GM21717 (cell line): ENCODE results near the gene CMTM6.

Experiments used
- ATAC-seq: cut with Tn5 transposase; IDR thresholded peaks from one replicate; pipeline ENCODE4 v1.9.1; 2021; ENCODE audit warnings: mild to moderate bottlenecking, moderate library complexity; ENCODE audit not compliant: unreplicated experiment

Gene CMTM6

DNA sequence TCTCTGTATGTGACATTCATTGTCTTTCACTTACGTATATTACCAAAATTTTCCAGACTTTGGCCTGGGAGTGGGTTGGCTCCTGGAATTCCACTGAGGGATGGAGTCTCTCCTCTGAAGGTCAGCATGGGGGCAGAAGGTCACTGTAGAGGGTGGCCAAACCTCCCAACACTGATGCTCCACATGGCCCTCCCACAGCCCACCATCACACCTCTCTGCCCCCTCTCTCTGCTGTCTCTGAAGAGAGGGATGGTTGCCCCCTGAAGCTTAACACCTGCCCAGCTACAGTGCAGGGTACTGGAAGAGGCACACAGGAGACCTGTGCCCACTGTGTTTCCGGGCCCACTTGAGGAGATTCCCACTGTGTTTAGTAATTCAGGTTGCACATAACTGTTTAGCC, 52.2 kb downstream of the CMTM6 start:
- no peak for ATAC-seq

DNA sequence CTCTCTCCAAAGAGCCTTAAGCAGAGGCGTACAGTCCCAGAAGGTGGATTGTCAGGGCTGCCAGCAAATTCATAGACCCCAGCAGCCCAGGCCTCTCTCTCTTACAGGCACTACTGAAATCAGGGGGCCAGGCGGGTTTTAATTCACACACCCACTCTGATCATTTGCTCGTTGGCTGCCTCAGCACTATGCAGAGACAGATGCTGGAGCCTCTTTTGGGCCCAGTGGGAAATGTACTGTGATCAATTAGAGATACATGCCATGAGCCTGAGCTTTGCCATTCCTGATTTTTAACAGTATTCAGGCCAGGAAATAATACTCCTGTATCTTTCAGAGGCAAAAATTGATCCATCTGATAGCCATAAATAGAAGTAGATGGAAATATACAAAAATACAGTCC, 53.0 kb downstream of the CMTM6 start:
- ATAC-seq, result no peak

DNA sequence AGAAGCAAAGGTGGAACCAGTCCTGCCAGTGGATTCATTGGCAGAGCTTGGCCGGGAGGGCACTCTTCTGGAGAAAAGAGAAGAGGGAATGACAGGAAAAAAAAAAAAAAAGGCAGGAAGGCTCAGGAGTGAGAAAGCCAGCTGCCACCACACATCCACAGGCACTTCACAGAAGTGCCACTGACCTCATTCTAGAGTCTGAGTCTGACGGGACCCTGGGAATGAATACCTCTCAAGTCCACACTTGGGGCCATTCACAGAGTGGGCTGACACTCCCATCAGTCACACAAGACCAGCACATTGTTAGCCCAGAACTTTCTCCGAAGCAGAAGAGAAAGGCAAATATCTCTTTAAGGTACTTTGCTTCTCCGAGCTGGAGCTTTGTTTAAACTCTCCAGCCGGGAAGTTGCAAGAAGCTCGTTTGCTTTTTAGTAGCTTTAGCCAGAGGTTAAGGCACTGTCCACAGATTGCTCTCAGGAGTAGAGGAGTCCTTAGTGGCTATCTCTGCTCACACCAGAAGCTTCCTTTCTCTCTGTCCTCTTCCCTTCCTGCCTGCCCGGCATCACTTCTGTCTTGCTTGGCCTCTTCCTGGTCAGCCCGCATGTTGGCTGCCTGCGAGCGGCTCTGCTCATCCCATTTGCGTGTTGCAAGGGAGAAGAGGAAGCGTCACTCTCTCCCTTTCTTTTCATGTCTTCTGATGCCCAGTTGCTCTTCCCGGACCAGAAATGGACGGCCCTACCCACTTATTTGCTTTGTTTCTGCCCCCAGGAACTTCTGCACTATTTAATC, 53.8 kb downstream of the CMTM6 start:
- ATAC-seq, result no peak

DNA sequence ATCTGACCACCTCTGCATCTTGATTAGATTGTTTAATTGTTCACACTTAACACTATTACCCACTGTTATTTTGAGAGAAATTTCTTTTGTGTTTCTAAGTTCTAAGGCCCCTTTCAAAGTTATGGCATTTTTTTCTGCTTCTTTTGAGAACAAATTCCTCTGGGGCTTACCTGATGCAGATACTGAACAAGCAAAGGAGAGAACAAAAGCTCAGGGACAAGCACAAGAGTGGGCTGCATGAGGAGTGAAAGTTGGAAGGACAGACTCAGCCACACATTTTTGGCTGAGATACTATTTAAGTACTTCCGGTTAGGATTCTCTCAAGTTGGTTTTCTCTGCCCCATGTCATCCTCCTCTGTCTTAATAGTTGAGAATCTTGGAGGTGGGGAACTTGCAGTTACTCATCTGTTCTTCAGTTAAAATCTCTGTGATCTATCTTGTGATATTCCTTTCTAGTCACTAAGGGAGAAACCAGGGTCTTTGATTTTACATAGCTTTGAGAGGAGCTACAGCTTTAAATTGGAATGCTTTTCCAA, 54.7 kb downstream of the CMTM6 start:
- ATAC-seq, result no peak

DNA sequence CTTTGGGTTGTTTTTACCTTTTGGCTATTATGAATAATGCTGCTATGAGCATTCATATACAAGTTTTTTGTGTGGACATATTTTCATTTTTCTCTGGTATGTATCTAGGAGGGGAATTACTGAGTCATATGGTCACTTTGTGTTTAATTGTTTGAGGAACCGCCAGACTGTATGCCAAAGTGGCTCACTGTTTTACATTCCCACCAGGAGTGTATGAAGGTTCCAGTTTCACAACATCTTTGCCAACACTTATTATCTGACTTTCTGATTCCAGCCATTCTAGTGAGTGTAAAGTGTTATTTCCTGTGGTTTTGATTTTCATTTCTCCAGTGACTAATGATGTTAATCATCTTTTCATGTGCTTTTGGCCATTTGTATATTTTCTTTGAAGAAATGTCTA, 59.2 kb downstream of the CMTM6 start:
- no peak for ATAC-seq

DNA sequence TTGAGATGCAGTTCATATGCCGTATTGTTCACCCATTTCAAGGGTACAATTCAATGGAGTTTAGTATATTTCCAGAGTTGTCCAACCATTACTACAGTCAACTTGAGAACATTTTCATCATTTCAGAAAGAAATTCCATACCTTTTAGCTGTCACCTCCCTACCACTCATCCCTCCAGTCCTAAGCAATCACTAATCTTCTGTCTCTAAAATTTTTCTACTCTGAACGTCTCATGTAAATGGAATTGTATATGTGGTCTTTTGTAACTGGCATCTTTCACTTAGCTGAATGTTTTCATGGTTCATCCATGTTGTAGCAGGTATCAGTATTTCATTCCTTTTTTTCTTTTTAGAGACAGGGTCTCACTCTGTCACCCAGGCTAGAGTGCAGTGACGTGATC, 59.9 kb downstream of the CMTM6 start:
- ATAC-seq, result no peak

DNA sequence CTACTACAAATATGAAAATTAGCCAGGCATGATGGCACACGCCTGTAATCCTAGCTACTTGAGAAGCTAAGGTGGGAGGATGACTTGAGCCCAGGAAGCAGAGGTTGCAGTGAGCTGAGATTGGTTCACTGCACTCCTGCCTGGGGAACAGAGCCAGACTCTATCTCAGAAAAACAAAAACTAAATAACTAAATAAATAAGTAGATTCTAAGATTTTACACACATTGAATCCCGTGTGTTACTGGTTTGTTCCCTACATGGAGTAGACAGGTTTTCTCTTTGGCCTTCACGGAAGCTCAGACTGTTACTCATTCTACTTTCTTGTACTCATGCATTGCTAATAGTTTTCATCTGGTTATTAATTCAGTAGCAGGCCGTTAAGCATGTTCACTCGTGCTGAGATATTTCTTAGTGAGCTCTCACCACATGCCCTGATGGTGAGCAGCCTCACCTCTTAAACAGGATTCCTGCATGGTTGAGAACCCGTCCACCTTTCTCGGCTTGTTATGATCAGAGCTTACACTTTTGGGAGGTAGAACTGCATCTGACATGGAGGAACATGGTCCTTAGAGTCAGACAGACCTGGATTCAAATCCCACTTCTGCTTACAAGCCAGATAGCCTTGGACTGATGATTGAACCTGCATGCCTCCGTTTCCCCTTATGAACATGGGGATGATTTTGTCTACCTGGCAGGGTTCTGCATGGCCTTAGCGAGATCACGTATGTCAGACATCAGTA, 61.9 kb downstream of the CMTM6 start:
- no peak for ATAC-seq

DNA sequence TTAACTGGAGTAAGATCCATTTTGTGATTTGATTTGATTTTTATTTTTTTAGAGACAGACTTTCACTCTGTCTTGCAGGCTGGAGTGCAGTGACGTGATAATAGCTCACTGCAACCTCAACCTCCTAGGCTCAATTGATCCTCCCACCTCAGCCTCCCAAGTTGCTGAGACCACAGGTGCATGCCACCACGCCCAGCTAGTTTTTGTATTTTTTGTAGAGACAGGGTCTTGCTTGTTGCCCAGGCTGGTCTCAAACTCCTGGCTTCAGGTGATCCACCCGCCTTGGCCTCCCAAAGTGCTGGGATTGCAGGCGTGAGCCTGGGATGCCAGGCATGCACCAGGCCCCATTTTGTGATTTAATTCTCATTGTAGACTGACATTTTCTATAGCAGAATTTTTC, 63.2 kb downstream of the CMTM6 start:
- ATAC-seq, result peak; percentile 12

DNA sequence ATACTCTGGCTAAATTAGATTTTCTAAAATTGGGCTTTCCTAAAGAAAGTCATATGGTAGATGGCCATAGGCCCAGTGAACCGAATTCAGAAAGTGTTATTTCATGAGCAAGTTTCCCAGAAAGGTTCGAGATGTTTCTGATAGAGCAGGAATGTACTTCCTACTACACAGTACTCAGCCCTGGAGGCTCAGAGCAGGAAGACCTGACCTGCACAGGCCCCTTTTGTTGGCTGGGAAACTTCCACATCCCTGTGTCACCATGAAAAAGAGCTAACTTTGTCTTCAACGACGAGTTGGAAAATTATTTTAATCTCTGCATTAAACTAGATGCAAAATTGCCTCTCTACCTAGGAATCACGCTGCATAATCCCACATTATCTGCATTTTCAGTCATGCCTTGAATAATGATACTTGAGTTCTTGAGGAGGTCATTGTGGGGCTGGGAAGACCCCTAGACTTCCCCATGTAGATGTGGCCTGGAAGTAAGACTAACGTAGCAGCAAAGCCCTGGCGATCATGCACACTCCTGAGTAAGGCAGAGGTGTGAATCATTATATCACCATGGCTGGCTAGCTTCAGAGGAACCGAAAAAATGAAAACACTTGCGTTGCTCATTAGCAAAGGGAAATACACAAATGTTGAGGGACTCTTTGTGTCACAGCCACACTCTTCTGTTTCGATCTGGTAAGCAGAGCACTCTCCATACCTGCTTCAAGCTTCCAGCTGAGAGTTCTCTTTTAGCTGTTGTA, 63.9 kb downstream of the CMTM6 start:
- peak; percentile 94 for ATAC-seq

DNA sequence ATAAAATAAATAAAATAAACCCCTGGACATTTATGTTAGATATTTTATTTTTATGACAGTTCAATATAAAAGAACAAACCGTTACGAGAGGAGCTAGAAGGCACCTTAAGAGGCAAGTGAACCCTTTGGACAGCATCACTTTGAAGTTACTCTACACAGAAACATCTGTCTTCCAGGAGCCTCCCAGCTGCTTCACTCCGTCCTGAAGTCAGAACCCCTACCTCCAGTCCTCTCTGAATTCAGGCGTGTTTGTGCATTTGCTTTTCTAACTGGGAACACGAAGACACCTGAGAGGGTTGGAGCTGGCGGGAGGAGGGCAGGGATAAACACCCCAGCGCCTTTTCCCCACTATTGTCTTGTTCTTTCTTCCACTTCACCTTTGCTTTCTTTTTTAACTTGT, 64.8 kb downstream of the CMTM6 start:
- no peak for ATAC-seq

DNA sequence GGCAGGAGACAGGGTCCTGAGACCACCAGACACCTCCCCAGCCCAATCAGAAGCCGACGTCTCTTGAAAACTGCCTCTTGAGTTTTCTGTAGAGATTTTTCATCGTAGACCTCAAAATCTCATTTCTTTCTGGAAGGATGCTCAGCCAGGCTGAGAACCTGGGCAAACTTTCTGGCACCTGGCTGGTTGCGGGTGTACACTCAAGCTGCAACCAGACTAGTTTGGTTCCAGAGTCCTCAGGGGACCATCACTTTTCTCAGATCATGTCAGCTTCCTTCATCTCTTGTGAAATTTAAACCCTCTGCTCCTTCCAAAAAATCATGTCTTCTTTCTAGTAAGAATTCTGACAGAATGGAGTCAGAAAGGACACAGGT, 65.8 kb downstream of the CMTM6 start:
- peak; percentile 24 for ATAC-seq

DNA sequence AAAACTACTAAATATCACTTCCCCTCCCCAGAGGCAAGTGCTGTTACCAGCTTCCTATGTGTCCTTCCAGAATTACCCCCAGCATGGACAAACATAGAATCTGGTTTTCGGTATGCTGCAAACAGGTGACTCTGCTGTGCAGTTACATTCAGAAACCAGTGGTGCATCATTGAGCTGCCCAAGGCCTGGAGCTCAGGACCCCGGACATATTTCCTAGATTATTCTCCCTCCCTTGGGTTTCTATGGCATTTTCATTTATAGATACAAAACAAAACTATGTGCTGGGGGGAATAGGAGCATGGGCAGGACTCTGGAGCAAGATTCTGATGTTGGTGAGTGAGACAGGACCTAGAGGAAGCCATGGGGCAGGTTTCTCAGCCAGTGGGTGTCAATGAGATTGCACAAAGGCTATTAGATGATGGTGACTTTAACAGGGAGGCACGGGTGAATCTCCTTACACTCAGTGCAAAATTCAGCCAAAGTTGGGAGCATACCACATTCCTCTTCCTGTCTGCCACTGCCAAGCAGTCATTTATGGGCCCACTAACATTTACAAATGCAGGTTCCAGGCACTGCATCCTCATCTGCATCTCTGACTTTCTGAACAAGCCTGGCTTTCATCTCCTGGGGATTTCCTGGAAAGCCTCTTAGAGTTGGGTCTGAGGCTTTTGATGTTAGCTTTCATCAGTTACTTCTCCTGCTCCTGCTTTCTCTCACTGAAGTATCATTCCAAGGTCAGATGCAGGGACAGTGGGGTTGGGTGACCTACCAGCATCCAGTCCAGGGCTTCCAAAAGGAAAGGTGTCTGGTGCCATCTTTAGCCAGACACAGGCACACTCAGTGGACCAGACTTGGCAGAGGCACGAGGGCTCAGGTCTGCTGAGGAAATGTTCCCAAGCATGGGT, 66.5 kb downstream of the CMTM6 start:
- no peak for ATAC-seq

DNA sequence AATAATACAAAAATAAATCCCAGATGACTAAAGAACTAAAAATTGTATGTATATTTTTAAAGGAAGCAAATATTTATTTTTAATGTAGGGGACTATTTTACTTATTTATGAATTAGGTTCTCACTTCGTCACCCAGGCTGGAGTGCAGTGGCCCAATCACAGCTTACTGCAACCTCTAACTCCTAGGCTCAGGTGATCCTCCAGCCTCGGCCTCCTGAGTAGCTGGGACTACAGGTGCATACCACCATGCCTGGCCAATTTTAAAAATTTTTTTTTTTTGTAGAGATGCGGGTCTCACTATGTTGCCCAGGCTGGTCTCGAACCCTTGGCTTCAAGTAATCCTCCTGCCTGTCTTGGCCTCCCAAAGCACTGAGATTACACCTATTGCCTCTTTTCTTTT, 68.4 kb downstream of the CMTM6 start:
- ATAC-seq, result no peak

DNA sequence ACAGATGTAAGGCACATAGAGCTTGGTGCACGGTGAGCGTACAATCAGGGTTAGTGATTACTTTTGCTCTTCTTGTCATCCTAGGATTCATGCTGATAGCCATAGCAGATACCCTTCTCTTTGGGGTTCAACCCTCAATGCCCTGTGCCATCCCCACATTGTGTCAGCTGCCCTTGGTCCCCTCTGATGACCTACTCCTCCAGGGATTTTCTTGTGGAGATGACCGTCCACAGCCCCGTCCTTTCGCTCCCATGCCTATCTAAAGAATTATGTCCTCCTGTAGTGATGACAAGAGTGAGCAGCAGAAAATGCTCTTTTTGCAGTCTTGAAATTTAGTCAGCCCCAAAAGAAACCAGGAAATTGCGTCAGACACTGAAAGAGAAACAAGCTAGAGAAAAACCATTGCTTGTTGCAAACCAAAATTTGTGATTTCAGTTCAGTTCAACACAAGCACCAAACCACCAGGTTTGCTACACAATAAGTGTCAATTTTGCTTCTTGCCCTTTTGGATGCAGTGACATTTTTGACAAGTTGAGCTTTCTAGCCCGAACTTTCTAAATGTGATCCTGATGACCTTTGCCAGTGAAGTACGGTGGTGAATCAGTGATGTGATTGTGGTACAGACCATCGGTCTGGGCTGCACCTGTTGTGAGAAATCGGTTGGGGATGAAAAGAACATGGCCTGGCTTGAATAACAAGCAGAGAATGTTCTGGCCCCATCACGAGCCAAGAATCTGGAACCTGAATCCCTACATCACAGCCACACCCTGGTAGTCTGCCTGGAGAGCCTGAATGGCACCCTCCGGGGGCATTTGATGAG, 69.7 kb downstream of the CMTM6 start:
- ATAC-seq, result peak; percentile 42

DNA sequence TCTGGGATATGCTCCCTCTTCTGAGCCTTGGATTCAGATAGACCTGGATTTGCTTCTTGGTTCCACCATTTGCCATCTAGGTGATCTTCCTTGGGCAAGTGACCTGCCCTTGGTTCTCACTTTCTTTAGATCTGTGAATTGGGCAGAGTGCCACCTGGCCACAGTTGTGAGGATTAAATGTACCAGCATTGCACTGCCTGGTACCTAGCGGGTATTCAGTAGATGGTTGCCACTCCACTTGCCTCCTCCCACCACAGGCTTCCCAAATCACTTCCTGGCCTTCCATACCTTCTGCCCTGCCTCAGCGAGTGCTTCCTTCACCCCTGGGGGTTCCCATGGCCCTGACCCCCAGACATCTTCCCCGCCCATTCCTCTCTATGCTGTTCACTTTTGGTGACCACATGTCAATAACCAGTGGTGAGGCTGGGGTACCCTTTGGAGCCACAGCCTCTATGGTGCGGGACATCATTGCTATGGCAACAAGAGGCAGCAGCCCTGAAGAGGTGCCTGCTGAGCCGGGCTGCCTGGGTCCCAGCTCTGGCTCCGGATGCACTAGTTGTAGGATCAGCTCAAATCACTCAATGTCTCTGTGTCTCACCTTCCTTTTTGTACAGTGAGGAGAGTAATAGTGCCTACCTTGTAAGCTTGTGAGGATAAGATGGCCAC, 70.5 kb downstream of the CMTM6 start:
- no peak for ATAC-seq

DNA sequence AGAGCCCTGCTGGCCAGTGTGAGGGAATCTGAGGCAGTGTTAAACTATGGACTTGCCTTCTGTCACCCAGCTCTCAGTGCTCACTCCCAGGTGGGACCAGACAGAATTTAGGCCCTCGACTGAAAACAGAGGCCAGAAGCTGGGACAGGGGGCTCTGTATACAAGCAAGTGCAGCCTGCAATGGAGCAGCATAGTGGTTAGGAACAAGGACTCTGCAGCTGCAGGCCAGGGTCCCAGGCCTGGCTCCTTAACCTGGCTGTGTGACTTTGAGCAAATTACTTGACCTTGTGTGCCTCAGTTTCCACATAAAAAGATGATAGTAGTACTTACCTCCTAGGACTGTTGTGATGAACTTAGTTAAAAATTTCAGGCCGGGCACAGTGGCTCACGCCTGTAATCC, 71.2 kb downstream of the CMTM6 start:
- ATAC-seq, result no peak
